ENCODE measurements around the gene ZEB2. TPM values are rescaled to one million over a fixed set of nuclear protein-coding genes. Genes with fewer than 3 reads are reported as not detected.
A peak's percentile ranks its signal among the peaks of the same experiment; 100 is the strongest.

ZEB2 gene
- total and polyA plus RNA-seq, 7 experiments from 2014 or later, result 0.26 to 534 (median 4.6) TPM

DNA sequence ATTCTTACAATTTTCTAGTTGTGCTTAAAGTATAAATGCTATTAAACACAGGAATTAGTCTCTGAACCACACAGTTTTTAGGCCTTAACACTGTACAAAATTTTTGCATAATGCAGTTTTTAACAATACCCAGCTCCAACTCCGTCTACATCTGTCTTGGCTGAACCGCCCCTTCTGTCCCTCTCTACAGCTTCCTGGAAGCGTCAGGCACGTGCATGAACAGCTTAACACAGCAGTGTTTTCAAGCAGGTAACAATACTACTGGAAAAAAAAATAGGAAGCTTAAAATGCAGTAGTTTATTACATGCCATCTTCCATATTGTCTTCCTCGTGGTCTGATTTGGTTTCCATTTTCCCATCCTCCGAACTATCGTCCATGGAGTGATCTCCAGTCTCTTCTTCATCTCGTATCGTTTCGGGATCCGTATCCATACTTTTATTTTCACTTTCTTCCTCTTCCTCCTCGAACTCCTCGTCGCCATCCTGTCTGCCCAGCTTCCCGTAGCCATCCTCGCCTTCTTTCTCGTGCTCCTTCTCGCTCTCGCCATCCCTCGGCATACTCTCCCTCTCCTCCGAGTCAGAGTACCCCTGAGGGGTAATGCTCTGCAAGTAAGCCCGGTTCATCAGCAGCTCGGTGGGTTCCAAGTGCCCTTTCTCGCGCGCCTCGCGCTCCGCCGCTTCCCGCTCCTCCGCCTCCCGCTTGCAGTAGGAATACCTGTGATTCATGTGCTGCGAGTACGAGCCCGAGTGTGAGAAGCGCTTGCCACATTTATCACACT lies 130.6 kb downstream of the ZEB2 start:
- no peaks in the 10 kb centered on the region for H3K36me3 ChIP-seq (ENCODE audit: control insufficient read depth in 2 of 3, insufficient read depth in 3 of 3, low read length in 3 of 3)
- Mint-ChIP-seq H3K27ac (no peak overlapping the region), H3K9me3 (no peaks in the 10 kb centered on the region), H3K4me1 (no peaks in the 10 kb centered on the region), H3K27me3 (peaks cover 0 to 4% (median 0%) of the 10 kb centered on the region in 5 donors), H3K4me3 (no peak overlapping the region), H3K36me3 (peaks cover 0 to 5% (median 0%) of the 10 kb centered on the region in 5 donors)
- H3K9me3 ChIP-seq (ENCODE audit: control insufficient read depth in 2 of 3, low read length in 3 of 3), result no peaks in the 10 kb centered on the region
- intact Hi-C loops (cut with micrococcal nuclease), result no loop called here
- ChIA-PET POLR2A (no interaction called here), CTCF (no interaction called here)
- H3K27ac ChIP-seq (ENCODE audit: low read depth, low read length), result no peak overlapping the region
- ATAC-seq, result no peak
- no peak for DNase-seq
- no peak overlapping the region for H3K4me3 ChIP-seq (ENCODE audit: low read length)
- H3K4me1 ChIP-seq (ENCODE audit: control insufficient read depth in 2 of 2, insufficient read depth in 2 of 2, low read length in 2 of 2), result no peaks in the 10 kb centered on the region
- H3K27me3 ChIP-seq (ENCODE audit: control insufficient read depth in 2 of 2, insufficient read depth in 2 of 2, low read length in 2 of 2), result no peaks in the 10 kb centered on the region

DNA sequence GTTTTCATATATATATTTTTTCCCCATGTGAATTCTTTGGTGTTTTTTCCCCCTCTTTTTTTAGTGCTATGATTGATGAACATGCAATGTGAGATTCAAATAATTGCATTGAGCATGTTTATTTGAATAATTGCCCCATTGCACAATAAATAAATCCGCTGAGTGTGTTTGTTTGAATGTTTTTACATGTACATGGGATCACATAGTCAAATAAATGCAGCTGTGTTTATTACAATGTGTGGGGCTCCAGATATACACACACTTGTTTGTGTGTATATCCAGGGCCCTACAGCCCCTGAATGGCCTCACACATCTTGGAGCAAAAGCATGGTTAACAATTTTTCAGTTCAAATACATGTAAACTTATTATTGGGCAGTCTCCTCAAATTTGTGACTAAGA lies 134.5 kb downstream of the ZEB2 start:
- no peak overlapping the region for H3K27ac Mint-ChIP-seq
- H3K4me3 Mint-ChIP-seq, result no peak overlapping the region
- ChIA-PET CTCF (no interaction called here), POLR2A (no interaction called here)
- no peak overlapping the region for H3K4me3 ChIP-seq (ENCODE audit: low read length)
- ATAC-seq (no peak), DNase-seq (no peak)
- peaks cover 11 to 32% (median 25%) of the 10 kb centered on the region in 7 donors for H3K4me1 Mint-ChIP-seq
- intact Hi-C loops (cut with micrococcal nuclease), result no loop called here
- H3K36me3 Mint-ChIP-seq, result no peaks in the 10 kb centered on the region
- H3K4me1 ChIP-seq (ENCODE audit: control insufficient read depth in 2 of 2, insufficient read depth in 2 of 2, low read length in 2 of 2), result peaks cover 8 to 24% of the 10 kb centered on the region in 2 donors
- H3K27ac ChIP-seq (ENCODE audit: low read depth, low read length), result no peak overlapping the region
- no peaks in the 10 kb centered on the region for H3K27me3 ChIP-seq (ENCODE audit: control insufficient read depth in 2 of 2, insufficient read depth in 2 of 2, low read length in 2 of 2)
- H3K9me3 ChIP-seq (ENCODE audit: control insufficient read depth in 2 of 3, low read length in 3 of 3), result no peaks in the 10 kb centered on the region
- peaks cover 0 to 7% (median 5%) of the 10 kb centered on the region in 5 donors for H3K27me3 Mint-ChIP-seq
- no peaks in the 10 kb centered on the region for H3K36me3 ChIP-seq (ENCODE audit: control insufficient read depth in 2 of 3, insufficient read depth in 3 of 3, low read length in 3 of 3)
- H3K9me3 Mint-ChIP-seq, result no peaks in the 10 kb centered on the region

DNA sequence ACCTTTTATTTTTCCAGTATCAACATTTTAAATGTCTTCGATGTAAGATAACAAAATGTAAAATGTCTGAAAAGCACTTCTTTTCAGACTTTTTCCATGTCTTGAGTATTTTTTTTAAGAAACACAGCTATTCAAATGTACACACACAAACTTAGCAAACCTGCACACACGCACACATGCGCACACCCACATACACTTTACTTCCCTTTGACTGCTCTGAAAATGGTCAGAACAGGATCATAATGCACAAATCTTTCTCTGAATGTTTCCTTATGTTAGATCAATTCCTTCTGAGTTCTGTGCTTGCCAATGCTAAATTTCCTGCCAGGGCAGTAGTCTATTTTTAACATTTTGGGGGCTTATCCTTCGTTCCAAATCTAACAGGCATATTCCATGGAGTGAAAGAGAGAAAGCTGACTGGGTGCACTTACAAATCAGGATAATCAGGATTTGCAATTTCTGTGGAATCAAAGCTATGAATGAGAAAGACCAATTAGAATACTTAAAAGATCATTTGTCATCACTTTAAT lies 136.3 kb downstream of the ZEB2 start:
- Mint-ChIP-seq H3K9me3 (no peaks in the 10 kb centered on the region), H3K27ac (no peak overlapping the region), H3K4me1 (peaks cover 11 to 43% (median 25%) of the 10 kb centered on the region in 7 donors), H3K4me3 (no peak overlapping the region), H3K36me3 (no peaks in the 10 kb centered on the region), H3K27me3 (peaks cover 6 to 17% (median 12%) of the 10 kb centered on the region in 5 donors)
- POLR2A ChIA-PET, result no interaction called here
- Histone ChIP-seq H3K4me3 (ENCODE audit: low read length) (no peak overlapping the region), H3K9me3 (ENCODE audit: control insufficient read depth in 2 of 3, low read length in 3 of 3) (no peaks in the 10 kb centered on the region), H3K36me3 (ENCODE audit: control insufficient read depth in 2 of 3, insufficient read depth in 3 of 3, low read length in 3 of 3) (no peaks in the 10 kb centered on the region), H3K4me1 (ENCODE audit: control insufficient read depth in 2 of 2, insufficient read depth in 2 of 2, low read length in 2 of 2) (peaks cover 8 to 24% of the 10 kb centered on the region in 2 donors), H3K27ac (ENCODE audit: low read depth, low read length) (no peak overlapping the region), H3K27me3 (ENCODE audit: control insufficient read depth in 2 of 2, insufficient read depth in 2 of 2, low read length in 2 of 2) (no peaks in the 10 kb centered on the region)
- CTCF ChIA-PET, result no interaction called here
- no peak for DNase-seq
- no peak for ATAC-seq
- intact Hi-C loops (cut with micrococcal nuclease), result loop anchor here in 1 of 2 donors (1.0 to 2.0 kb wide), 2 partner anchors 59 to 200 kb away; no protein-coding TSS in a partner anchor

DNA sequence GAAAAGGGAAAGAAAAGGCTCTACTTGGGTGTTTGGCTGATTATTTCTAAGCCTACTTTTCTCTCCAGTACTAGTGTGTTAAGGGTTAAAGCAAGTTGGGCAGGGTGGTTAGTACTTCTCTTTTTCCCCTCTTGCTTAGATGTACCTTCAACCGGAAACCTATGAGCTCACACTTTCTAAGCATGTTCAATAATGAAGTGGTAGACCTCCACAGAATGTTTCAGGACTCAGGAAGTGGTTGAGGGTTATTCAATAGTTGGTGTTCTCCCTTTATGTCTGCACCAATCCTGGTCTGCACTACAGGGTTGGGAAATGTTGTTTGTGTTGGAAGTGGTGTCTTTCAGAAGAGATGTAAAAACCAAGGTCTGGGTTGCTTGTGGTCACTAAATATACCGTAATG lies 137.1 kb downstream of the ZEB2 start:
- H3K4me3 ChIP-seq (ENCODE audit: low read length), result no peak overlapping the region
- peaks cover 11 to 43% (median 25%) of the 10 kb centered on the region in 7 donors for H3K4me1 Mint-ChIP-seq
- no peak overlapping the region for H3K27ac ChIP-seq (ENCODE audit: low read depth, low read length)
- H3K27me3 Mint-ChIP-seq, result peaks cover 6 to 20% (median 13%) of the 10 kb centered on the region in 5 donors
- H3K36me3 Mint-ChIP-seq, result no peaks in the 10 kb centered on the region
- DNase-seq (peak in 7 of 9 donors; percentile 31 to 68 (median 53)), ATAC-seq (peak; percentile 90)
- H3K4me1 ChIP-seq (ENCODE audit: control insufficient read depth in 2 of 2, insufficient read depth in 2 of 2, low read length in 2 of 2), result peaks cover 8 to 24% of the 10 kb centered on the region in 2 donors
- H3K4me3 Mint-ChIP-seq, result peak overlapping the region in 8 of 10 donors; percentile 10 to 68 (median 46)
- H3K27me3 ChIP-seq (ENCODE audit: control insufficient read depth in 2 of 2, insufficient read depth in 2 of 2, low read length in 2 of 2), result no peaks in the 10 kb centered on the region
- H3K36me3 ChIP-seq (ENCODE audit: control insufficient read depth in 2 of 3, insufficient read depth in 3 of 3, low read length in 3 of 3), result no peaks in the 10 kb centered on the region
- intact Hi-C loops (cut with micrococcal nuclease), result loop anchor here in 1 of 2 donors (1.0 to 2.0 kb wide), 2 partner anchors 58 to 200 kb away; no protein-coding TSS in a partner anchor
- peak overlapping the region in 3 of 9 donors; percentile 15 to 54 (median 43) for H3K27ac Mint-ChIP-seq
- H3K9me3 Mint-ChIP-seq, result no peaks in the 10 kb centered on the region
- H3K9me3 ChIP-seq (ENCODE audit: control insufficient read depth in 2 of 3, low read length in 3 of 3), result no peaks in the 10 kb centered on the region
- ChIA-PET CTCF (no interaction called here), POLR2A (no interaction called here)

DNA sequence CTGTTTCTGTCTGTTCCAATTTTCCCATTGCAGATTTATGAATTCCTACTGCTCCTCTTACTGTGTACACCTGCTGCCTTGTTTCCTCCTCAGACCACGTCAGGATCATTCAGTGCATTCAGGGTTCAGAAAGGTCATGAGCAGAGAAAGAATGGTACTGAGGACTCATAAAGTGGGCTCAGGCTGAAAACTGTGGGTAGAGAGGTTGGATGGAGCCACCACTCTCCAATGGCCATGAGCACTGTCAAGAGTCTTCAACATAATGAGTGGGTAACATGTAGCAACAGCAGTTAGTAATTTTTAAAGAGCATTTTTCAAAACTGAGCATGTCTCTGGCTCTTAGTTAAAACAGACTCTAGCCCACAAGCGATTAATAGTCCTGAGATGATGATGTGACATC lies 138.2 kb downstream of the ZEB2 start:
- no peaks in the 10 kb centered on the region for H3K9me3 Mint-ChIP-seq
- H3K4me3 Mint-ChIP-seq, result peak overlapping the region in 1 of 10 donors; percentile 7
- intact Hi-C loops (cut with micrococcal nuclease), result loop anchor here in 1 of 2 donors (2.0 kb wide), 1 partner anchor 57 kb away; no protein-coding TSS in a partner anchor
- Histone ChIP-seq H3K27me3 (ENCODE audit: control insufficient read depth in 2 of 2, insufficient read depth in 2 of 2, low read length in 2 of 2) (no peaks in the 10 kb centered on the region), H3K4me3 (ENCODE audit: low read length) (no peak overlapping the region), H3K9me3 (ENCODE audit: control insufficient read depth in 2 of 3, low read length in 3 of 3) (no peaks in the 10 kb centered on the region), H3K27ac (ENCODE audit: low read depth, low read length) (no peak overlapping the region), H3K36me3 (ENCODE audit: control insufficient read depth in 2 of 3, insufficient read depth in 3 of 3, low read length in 3 of 3) (no peaks in the 10 kb centered on the region), H3K4me1 (ENCODE audit: control insufficient read depth in 2 of 2, insufficient read depth in 2 of 2, low read length in 2 of 2) (peaks cover 8 to 24% of the 10 kb centered on the region in 2 donors)
- H3K27ac Mint-ChIP-seq, result no peak overlapping the region
- peaks cover 11 to 43% (median 26%) of the 10 kb centered on the region in 7 donors for H3K4me1 Mint-ChIP-seq
- CTCF ChIA-PET, result no interaction called here
- no peaks in the 10 kb centered on the region for H3K36me3 Mint-ChIP-seq
- POLR2A ChIA-PET, result no interaction called here
- H3K27me3 Mint-ChIP-seq, result peaks cover 6 to 22% (median 14%) of the 10 kb centered on the region in 5 donors
- ATAC-seq, result no peak
- no peak for DNase-seq

DNA sequence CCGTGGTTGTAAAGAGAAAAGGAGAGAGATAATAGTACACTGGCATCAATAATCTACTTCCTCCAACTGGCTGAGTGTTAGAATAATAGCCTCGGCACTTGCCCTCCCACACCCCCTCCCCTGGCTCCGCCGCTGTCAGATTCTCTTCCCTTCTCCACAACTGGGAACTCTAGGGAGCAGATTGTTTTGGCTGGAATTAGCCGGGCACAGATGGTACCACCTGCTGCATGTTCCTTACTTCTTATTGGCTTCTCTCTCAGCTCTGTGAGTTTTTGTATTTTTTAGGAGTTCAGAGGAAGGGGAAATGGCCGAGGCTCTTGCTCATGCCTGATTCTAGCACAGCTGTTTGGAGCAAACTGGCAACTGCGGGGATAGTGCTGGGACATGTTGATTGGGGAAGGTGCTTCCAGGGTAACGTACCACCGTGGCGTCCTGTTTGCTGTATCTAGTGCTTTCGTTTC lies 140.0 kb downstream of the ZEB2 start:
- intact Hi-C loops (cut with micrococcal nuclease), result no loop called here
- H3K4me3 ChIP-seq (ENCODE audit: low read length), result no peak overlapping the region
- H3K4me3 Mint-ChIP-seq, result peak overlapping the region in 2 of 10 donors; percentile 8 to 44

More for the DNA sequence above, 140.0 kb downstream of the ZEB2 start:
- DNase-seq (no peak), ATAC-seq (no peak)
- Mint-ChIP-seq H3K27ac (peak overlapping the region in 1 of 9 donors; percentile 52), H3K27me3 (peaks cover 3 to 22% (median 20%) of the 10 kb centered on the region in 5 donors), H3K36me3 (no peaks in the 10 kb centered on the region), H3K9me3 (no peaks in the 10 kb centered on the region), H3K4me1 (peaks cover 11 to 43% (median 27%) of the 10 kb centered on the region in 7 donors)
- Histone ChIP-seq H3K9me3 (ENCODE audit: control insufficient read depth in 2 of 3, low read length in 3 of 3) (no peaks in the 10 kb centered on the region), H3K27me3 (ENCODE audit: control insufficient read depth in 2 of 2, insufficient read depth in 2 of 2, low read length in 2 of 2) (no peaks in the 10 kb centered on the region), H3K36me3 (ENCODE audit: control insufficient read depth in 2 of 3, insufficient read depth in 3 of 3, low read length in 3 of 3) (no peaks in the 10 kb centered on the region), H3K4me1 (ENCODE audit: control insufficient read depth in 2 of 2, insufficient read depth in 2 of 2, low read length in 2 of 2) (peaks cover 8 to 24% of the 10 kb centered on the region in 2 donors), H3K27ac (ENCODE audit: low read depth, low read length) (no peak overlapping the region)
- CTCF ChIA-PET, result no interaction called here
- POLR2A ChIA-PET, result no interaction called here
